OCI-LY7 (cell line): Measurements from ENCODE around the gene LGALS1. TPM values are rescaled to one million over a fixed set of nuclear protein-coding genes. Genes with fewer than 3 reads are reported as not detected.

ENCODE experiments used
- BruUV-seq: library from RNA; stranded (reverse); fragments of 400-500 nt; replicated peaks from 2 replicates; lab custom pipeline; 2021; lab: Mats Ljungman, UMichigan
- CTCF ChIA-PET: fragments of 300-600 bp; sonication (Branson Sonifier 250); formaldehyde crosslinking; loops from one replicate; lab custom pipeline; 2022; ENCODE audit warnings: antibody characterized with exemption; ENCODE audit not compliant: unreplicated experiment; lab: Charles Lee
- POLR2A ChIA-PET: fragments of 300-600 bp; sonication (Branson Sonifier 250); formaldehyde crosslinking; loops from one replicate; lab custom pipeline; 2022; ENCODE audit warnings: antibody characterized with exemption; lab: Charles Lee
- DNase-seq: peaks from one replicate; pipeline ENCODE4 v3.0.0-alpha.2; 2015; ENCODE audit warnings: low spot score
- H2AFZ ChIP-seq: fragments of 200-600 bp; sonication (generic), shearing (Covaris generic); 2 replicates; pipeline ENCODE4 v1.6.1; 2014; ENCODE audit warnings: mild to moderate bottlenecking, antibody characterized with exemption, low read length, moderate library complexity
- H3K27ac ChIP-seq: fragments of 200-600 bp; sonication (generic); 2 replicates; pipeline ENCODE4 v1.5.1; 2014; ENCODE audit warnings: mixed run types, low read depth, mild to moderate bottlenecking, moderate library complexity, low read length, inconsistent platforms; ENCODE audit not compliant: poor library complexity, severe bottlenecking
- H3K36me3 ChIP-seq: fragments of 200-600 bp; sonication (generic); 2 replicates; pipeline ENCODE4 v1.6.1; 2014; ENCODE audit warnings: mild to moderate bottlenecking, antibody characterized with exemption, low read length, moderate library complexity, mixed read lengths; ENCODE audit not compliant: insufficient read depth
- H3K4me1 ChIP-seq: fragments of 200-600 bp; sonication (generic); 2 replicates; pipeline ENCODE4 v1.5.1; 2014; ENCODE audit warnings: mild to moderate bottlenecking, low read length; ENCODE audit not compliant: insufficient read depth, poor library complexity, severe bottlenecking
- H3K4me2 ChIP-seq: fragments of 200-600 bp; sonication (generic); 2 replicates; pipeline ENCODE4 v1.6.1; 2014; ENCODE audit warnings: mild to moderate bottlenecking, low read length
- H3K4me3 ChIP-seq: fragments of 200-600 bp; sonication (generic); 2 replicates; pipeline ENCODE4 v1.5.1; 2014; ENCODE audit warnings: mild to moderate bottlenecking, low read depth, low read length; ENCODE audit not compliant: poor library complexity, severe bottlenecking
- H3K79me2 ChIP-seq: fragments of 200-600 bp; sonication (generic); 2 replicates; pipeline ENCODE4 v1.6.1; 2016; ENCODE audit warnings: low read depth, mild to moderate bottlenecking, low read length, moderate library complexity, mixed read lengths; ENCODE audit not compliant: insufficient read depth
- H3K9me2 ChIP-seq: fragments of 200-600 bp; sonication (generic); 2 replicates; pipeline ENCODE4 v1.6.1; 2016; ENCODE audit warnings: mild to moderate bottlenecking, low read length, mixed read lengths; ENCODE audit not compliant: insufficient read depth
- H3K9me3 ChIP-seq: fragments of 200-600 bp; sonication (generic); 2 replicates; pipeline ENCODE4 v1.6.1; 2014; ENCODE audit warnings: mild to moderate bottlenecking, mixed run types, low read length, mixed read lengths
- H4K20me1 ChIP-seq: fragments of 200-600 bp; sonication (generic); 2 replicates; pipeline ENCODE4 v1.6.1; 2014; ENCODE audit warnings: mild to moderate bottlenecking, antibody characterized with exemption, low read length, moderate library complexity, mixed read lengths; ENCODE audit not compliant: insufficient read depth
- EZH2phosphoT487 ChIP-seq: fragments of 200-600 bp; sonication (generic); IDR thresholded peaks from 2 replicates; pipeline ENCODE4 v1.6.1; 2018; ENCODE audit warnings: low read depth, borderline replicate concordance, mild to moderate bottlenecking, mixed run types, antibody characterized with exemption, low read length, moderate library complexity, mixed read lengths
- intact Hi-C: fragments of 100-400 bp; cut with micrococcal nuclease; formaldehyde crosslinking; loops from one replicate; pipeline ENCODE4 v1.10.0; 2022; ENCODE audit not compliant: unreplicated experiment
- total RNA-seq, 2 experiments: library from RNA; depleted of rRNA in 1 of 2; stranded (reverse); fragments of >200 nt in 1 of 2; shearing (Covaris generic) in 1 of 2; gene quantifications; 2 replicates each; pipeline ENCODE4 v1.2.3, GENCODE V29; 2014 to 2022
- TF ChIP-seq, protein P1 (sequence below): fragments of 200-600 bp; sonication (generic); conservative IDR thresholded peaks from 2 replicates; pipeline ENCODE4 v1.5.1; 2014; ENCODE audit warnings: mild to moderate bottlenecking, antibody characterized with exemption, low read length, moderate library complexity, mixed read lengths

LGALS1 gene
- total RNA-seq, 2 experiments from 2014 or later: 57.3 to 93.1 TPM

DNA sequence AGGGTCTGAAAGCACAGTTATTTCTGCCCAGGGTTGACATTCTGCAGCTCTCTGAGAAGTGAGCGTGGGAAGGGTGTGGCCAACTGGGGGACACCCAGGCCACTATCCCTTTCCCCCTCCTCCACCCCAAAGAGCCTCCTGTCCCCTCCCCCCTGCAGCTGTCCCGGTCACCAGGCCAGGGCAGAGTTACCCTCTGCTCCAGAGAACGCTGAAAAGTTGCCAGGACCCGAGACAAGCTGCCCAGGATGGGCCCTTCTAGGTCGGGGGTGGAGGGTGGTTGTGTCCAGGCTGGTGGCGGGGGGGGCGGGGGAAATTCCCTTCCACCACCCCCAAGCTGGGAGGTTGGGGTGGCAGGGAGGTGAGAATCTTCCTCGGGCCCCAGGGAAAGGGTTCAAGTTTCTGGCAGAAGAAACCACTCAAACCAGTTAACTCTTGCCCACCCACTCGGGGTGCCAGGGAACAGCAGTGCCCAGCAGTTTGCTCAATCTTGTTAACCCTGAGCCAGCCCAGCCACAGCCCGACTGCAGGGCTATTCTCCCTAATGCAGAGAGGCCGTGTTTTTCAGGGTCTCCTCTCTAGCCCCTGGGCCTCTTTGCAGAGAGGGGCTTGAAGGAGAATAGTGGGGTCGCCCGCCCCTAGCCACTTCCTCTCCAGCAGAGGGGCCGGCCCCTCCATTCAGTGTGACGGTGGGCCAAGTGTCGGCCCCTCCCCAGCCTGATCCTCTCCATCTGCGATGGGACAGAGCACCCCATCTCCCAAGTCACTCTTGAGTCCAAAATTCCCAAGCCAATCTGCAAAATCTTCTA lies 697 bp downstream of the LGALS1 start:
- DNase-seq: peak; percentile 13
- H3K4me3 ChIP-seq: peak overlapping the region; percentile 63
- no peaks in the 10 kb centered on the region for H3K9me2 ChIP-seq
- H3K4me1 ChIP-seq: peaks cover 46% of the 10 kb centered on the region
- H3K27ac ChIP-seq: peak overlapping the region; percentile 80
- intact Hi-C loops: loop anchor here (5.0 kb wide), 1 partner anchor 69 kb away; the partner anchor contains the start of gene GGA1
- CTCF ChIA-PET: interaction anchor here (0.6 kb wide), 1 partner anchor 138 kb away, joined by 5 read pairs; no protein-coding TSS in a partner anchor
- BruUV-seq: no TSS peak
- no peaks in the 10 kb centered on the region for H3K36me3 ChIP-seq
- H2AFZ ChIP-seq: peak overlapping the region; percentile 53; the same call in 1 of the 2 replicates
- no peaks in the 10 kb centered on the region for H3K9me3 ChIP-seq
- POLR2A ChIA-PET: interaction anchor here (1.1 to 2.0 kb wide), 3 partner anchors 10 to 18 kb away, joined by 3 to 5 read pairs (median 3); partner anchors contain the start of genes NOL12 and PDXP
- H3K79me2 ChIP-seq: no peaks in the 10 kb centered on the region
- TF ChIP-seq, protein P1, sequence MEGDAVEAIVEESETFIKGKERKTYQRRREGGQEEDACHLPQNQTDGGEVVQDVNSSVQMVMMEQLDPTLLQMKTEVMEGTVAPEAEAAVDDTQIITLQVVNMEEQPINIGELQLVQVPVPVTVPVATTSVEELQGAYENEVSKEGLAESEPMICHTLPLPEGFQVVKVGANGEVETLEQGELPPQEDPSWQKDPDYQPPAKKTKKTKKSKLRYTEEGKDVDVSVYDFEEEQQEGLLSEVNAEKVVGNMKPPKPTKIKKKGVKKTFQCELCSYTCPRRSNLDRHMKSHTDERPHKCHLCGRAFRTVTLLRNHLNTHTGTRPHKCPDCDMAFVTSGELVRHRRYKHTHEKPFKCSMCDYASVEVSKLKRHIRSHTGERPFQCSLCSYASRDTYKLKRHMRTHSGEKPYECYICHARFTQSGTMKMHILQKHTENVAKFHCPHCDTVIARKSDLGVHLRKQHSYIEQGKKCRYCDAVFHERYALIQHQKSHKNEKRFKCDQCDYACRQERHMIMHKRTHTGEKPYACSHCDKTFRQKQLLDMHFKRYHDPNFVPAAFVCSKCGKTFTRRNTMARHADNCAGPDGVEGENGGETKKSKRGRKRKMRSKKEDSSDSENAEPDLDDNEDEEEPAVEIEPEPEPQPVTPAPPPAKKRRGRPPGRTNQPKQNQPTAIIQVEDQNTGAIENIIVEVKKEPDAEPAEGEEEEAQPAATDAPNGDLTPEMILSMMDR: no peak
- no peak for TF ChIP-seq EZH2phosphoT487
- no peaks in the 10 kb centered on the region for H4K20me1 ChIP-seq
- H3K4me2 ChIP-seq: peak overlapping the region; percentile 88

DNA sequence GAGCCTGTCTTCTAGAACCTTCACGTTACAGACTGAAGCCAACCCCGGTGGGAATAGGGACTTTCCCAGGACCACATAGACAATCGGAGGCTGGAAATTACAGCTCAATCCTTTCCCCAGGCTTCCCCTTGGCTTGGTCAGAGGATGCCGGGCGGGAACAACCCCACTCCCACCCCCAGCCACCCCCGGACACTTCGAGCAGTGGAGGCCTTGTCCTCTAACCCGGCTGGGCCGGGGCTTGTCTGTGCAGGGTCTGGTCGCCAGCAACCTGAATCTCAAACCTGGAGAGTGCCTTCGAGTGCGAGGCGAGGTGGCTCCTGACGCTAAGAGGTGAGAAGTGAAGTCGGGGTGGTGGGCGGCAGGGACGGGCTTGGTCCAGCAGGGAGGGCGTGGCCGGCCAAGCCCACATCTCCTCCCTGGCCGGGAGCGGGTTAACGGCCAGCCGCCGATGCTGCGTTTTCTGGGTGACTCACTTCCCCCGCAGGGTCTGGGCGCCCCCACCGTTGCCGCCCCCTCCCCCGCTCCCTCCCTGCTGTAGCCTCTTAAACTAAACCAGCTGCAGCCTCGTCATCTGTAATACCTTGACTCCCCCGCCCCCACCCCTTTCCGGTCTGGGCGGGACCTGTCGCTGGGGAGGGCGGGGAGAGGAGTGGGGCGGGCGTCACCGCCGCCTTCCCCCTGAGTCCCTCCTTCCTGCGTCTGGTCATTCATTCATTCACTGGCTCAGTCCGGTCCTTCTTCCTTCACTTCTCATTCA lies 1.5 kb downstream of the LGALS1 start:
- no peaks in the 10 kb centered on the region for H3K9me3 ChIP-seq
- H3K79me2 ChIP-seq: no peaks in the 10 kb centered on the region
- POLR2A ChIA-PET: interaction anchor here (0.5 to 2.0 kb wide), 3 partner anchors 9 to 207 kb away, joined by 3 to 5 read pairs (median 3); partner anchors contain the start of genes NOL12 and PDXP
- H3K36me3 ChIP-seq: no peaks in the 10 kb centered on the region
- TF ChIP-seq, protein P1: no peak
- no peak for TF ChIP-seq EZH2phosphoT487
- TSS peak; percentile 73 for BruUV-seq
- intact Hi-C loops: loop anchor here (1.0 to 5.0 kb wide), 2 partner anchors 17 to 70 kb away; partner anchors contain the start of gene GGA1
- H2AFZ ChIP-seq: peak overlapping the region; percentile 53
- H3K4me1 ChIP-seq: peaks cover 49% of the 10 kb centered on the region
- peak; percentile 95 for DNase-seq
- CTCF ChIA-PET: interaction anchor here (0.6 kb wide), 2 partner anchors 16 kb away, joined by 3 to 8 read pairs; no protein-coding TSS in a partner anchor
- peak overlapping the region; percentile 80 for H3K27ac ChIP-seq
- H4K20me1 ChIP-seq: no peaks in the 10 kb centered on the region
- H3K4me3 ChIP-seq: peak overlapping the region; percentile 63
- H3K9me2 ChIP-seq: no peaks in the 10 kb centered on the region
- peak overlapping the region; percentile 88 for H3K4me2 ChIP-seq
